HG03442 (cell line): ENCODE results near the gene LGALS3BP.
"Not testable (repeated sequence)": the region's sequence is repeated elsewhere in the genome, so short reads cannot be mapped to it uniquely, and the experiment has no call there.

ENCODE experiments used
- ATAC-seq: cut with Tn5 transposase; IDR thresholded peaks from one replicate; pipeline ENCODE4 v1.9.1; 2021; ENCODE audit warnings: mild to moderate bottlenecking, moderate library complexity; ENCODE audit not compliant: unreplicated experiment

The LGALS3BP gene

GRCh38 chr17:78965491-78965924 is 14.2 kb downstream of the LGALS3BP start:
- no peak for ATAC-seq

- no peak for ATAC-seq
Observed at GRCh38 chr17:78963378-78963777, 16.3 kb downstream of the LGALS3BP start.

- not testable (repeated sequence) for ATAC-seq
Observed at GRCh38 chr17:78962984-78963348, 16.8 kb downstream of the LGALS3BP start.

GRCh38 chr17:78962345-78962983 is 17.3 kb downstream of the LGALS3BP start:
- ATAC-seq: no peak

- no peak for ATAC-seq
Observed at GRCh38 chr17:78961571-78961970, 18.2 kb downstream of the LGALS3BP start.

- ATAC-seq: no peak
Observed at GRCh38 chr17:78960928-78961327, 18.8 kb downstream of the LGALS3BP start.

GRCh38 chr17:78959803-78960202 is 19.9 kb downstream of the LGALS3BP start:
- no peak for ATAC-seq

- ATAC-seq: no peak
Observed at GRCh38 chr17:78958641-78959127, 21.0 kb downstream of the LGALS3BP start.

- ATAC-seq: no peak
Observed at GRCh38 chr17:78957128-78957527, 22.6 kb downstream of the LGALS3BP start.

- no peak for ATAC-seq
Observed at GRCh38 chr17:78956254-78956653, 23.5 kb downstream of the LGALS3BP start.

- no peak for ATAC-seq
Observed at GRCh38 chr17:78954684-78955083, 25.0 kb downstream of the LGALS3BP start.

- no peak for ATAC-seq
Observed at GRCh38 chr17:78953356-78954350, 26.1 kb downstream of the LGALS3BP start.

GRCh38 chr17:78952706-78953105 is 27.0 kb downstream of the LGALS3BP start:
- ATAC-seq: no peak

GRCh38 chr17:78951967-78952551 is 27.7 kb downstream of the LGALS3BP start:
- ATAC-seq: no peak

- ATAC-seq: no peak
Observed at GRCh38 chr17:78950870-78951269, 28.9 kb downstream of the LGALS3BP start.

GRCh38 chr17:78947235-78948149 is 32.2 kb downstream of the LGALS3BP start:
- no peak for ATAC-seq

- no peak for ATAC-seq
Observed at GRCh38 chr17:78946631-78947030, 33.1 kb downstream of the LGALS3BP start.

GRCh38 chr17:78946131-78946530 is 33.6 kb downstream of the LGALS3BP start:
- no peak for ATAC-seq

GRCh38 chr17:78945455-78945854 is 34.3 kb downstream of the LGALS3BP start:
- ATAC-seq: not testable (repeated sequence)

- no peak for ATAC-seq
Observed at GRCh38 chr17:78944956-78945355, 34.8 kb downstream of the LGALS3BP start.
